ENCODE data around the gene PM20D1. TPM values are rescaled to one million over a fixed set of nuclear protein-coding genes. Genes with fewer than 3 reads are reported as not detected.

PM20D1 gene
- total RNA-seq, 6 experiments from 2014 or later, result not detected

DNA sequence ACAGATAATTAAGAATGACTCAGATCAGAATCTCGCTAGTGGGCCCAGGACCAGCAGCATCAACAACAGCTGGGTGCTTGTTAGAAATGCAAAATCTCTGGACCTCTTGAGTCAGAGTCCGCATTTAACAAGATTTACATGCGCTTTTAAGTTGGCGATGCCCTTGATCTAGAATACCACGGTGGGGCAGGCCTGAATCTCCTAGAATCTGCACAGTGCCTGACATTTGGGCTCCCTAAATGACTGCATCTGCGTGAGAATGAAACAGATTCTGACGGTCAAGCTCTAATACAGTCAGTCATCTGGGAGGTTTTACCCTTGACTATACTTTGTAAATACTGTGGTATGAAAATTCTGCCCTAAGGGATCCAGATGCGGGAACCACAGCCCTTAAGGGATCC, 57.5 kb downstream of the PM20D1 start:
- DNase-seq, result no peak

GRCh38 chr1:205791568-205792180, 58.3 kb downstream of the PM20D1 start:
- H3K36me3 Mint-ChIP-seq (ENCODE audit: low read depth), result peaks cover 15% of the 10 kb centered on the region; the same call in 1 of the 2 replicates

More for the DNA sequence above, 57.5 kb downstream of the PM20D1 start:
- no peak overlapping the region for H3K4me3 Mint-ChIP-seq
- TF ChIP-seq, protein P1, sequence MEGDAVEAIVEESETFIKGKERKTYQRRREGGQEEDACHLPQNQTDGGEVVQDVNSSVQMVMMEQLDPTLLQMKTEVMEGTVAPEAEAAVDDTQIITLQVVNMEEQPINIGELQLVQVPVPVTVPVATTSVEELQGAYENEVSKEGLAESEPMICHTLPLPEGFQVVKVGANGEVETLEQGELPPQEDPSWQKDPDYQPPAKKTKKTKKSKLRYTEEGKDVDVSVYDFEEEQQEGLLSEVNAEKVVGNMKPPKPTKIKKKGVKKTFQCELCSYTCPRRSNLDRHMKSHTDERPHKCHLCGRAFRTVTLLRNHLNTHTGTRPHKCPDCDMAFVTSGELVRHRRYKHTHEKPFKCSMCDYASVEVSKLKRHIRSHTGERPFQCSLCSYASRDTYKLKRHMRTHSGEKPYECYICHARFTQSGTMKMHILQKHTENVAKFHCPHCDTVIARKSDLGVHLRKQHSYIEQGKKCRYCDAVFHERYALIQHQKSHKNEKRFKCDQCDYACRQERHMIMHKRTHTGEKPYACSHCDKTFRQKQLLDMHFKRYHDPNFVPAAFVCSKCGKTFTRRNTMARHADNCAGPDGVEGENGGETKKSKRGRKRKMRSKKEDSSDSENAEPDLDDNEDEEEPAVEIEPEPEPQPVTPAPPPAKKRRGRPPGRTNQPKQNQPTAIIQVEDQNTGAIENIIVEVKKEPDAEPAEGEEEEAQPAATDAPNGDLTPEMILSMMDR (IDR thresholded peaks at IDR 0.05), result no peak
- H3K9me3 Mint-ChIP-seq, result no peaks in the 10 kb centered on the region
- H3K4me1 Mint-ChIP-seq (ENCODE audit: low read depth), result peaks cover 13% of the 10 kb centered on the region
- peaks cover 6% of the 10 kb centered on the region for H3K27me3 Mint-ChIP-seq (ENCODE audit: insufficient read depth)
- no peak overlapping the region for H3K27ac Mint-ChIP-seq
- H3K36me3 Mint-ChIP-seq (ENCODE audit: low read depth), result peaks cover 19% of the 10 kb centered on the region

GRCh38 chr1:205787287-205787916, 62.5 kb downstream of the PM20D1 start:
- Mint-ChIP-seq H3K9me3 (no peaks in the 10 kb centered on the region), H3K36me3 (ENCODE audit: low read depth) (peaks cover 15% of the 10 kb centered on the region; the same call in 1 of the 2 replicates), H3K27me3 (ENCODE audit: insufficient read depth) (peaks cover 1% of the 10 kb centered on the region; the same call in 1 of the 2 replicates), H3K27ac (no peak overlapping the region), H3K4me1 (ENCODE audit: low read depth) (peaks cover 6% of the 10 kb centered on the region), H3K4me3 (no peak overlapping the region)
- TF ChIP-seq, protein P1 (IDR thresholded peaks at IDR 0.05), result no peak
- DNase-seq, result no peak

More at GRCh38 chr1:205791568-205792180, 58.3 kb downstream of the PM20D1 start:
- peak; percentile 44 for DNase-seq
- TF ChIP-seq, protein P1 (IDR thresholded peaks at IDR 0.05), result peak; percentile 82
- H3K9me3 Mint-ChIP-seq, result no peaks in the 10 kb centered on the region
- H3K27me3 Mint-ChIP-seq (ENCODE audit: insufficient read depth), result peaks cover 6% of the 10 kb centered on the region
- peaks cover 13% of the 10 kb centered on the region for H3K4me1 Mint-ChIP-seq (ENCODE audit: low read depth)
- no peak overlapping the region for H3K4me3 Mint-ChIP-seq
- H3K27ac Mint-ChIP-seq, result no peak overlapping the region; the same call in 1 of the 2 replicates

- no peaks in the 10 kb centered on the region for H3K9me3 Mint-ChIP-seq
- H3K36me3 Mint-ChIP-seq (ENCODE audit: low read depth), result peaks cover 15% of the 10 kb centered on the region; the same call in 1 of the 2 replicates
- H3K4me3 Mint-ChIP-seq, result no peak overlapping the region
- TF ChIP-seq, protein P1 (IDR thresholded peaks at IDR 0.05), result no peak
- H3K27ac Mint-ChIP-seq, result no peak overlapping the region
- no peaks in the 10 kb centered on the region for H3K4me1 Mint-ChIP-seq (ENCODE audit: low read depth)
- peaks cover 1% of the 10 kb centered on the region; the same call in 1 of the 2 replicates for H3K27me3 Mint-ChIP-seq (ENCODE audit: insufficient read depth)
- no peak for DNase-seq
Measured at GRCh38 chr1:205786601-205787000, 63.3 kb downstream of the PM20D1 start.

DNA sequence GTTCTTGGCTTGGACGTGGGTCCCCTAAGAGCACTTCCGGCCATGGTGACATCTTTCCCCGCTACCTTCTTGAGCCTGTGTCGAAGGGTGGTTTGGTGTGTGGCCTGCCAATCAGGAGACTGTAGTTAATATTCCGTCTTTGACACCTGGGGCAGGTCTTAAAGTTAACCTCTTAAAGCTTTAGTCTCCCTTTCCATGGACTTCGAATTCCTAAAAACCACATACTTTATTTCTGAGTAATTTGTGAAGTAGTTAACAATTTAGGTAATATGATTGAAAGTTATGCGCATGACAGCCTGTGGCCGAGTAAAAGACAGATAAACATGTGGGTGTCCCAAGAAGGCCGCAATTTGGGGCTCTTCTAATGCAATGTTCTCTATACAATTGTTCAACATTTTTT, 64.5 kb downstream of the PM20D1 start:
- no peak for DNase-seq
- TF ChIP-seq, protein P1 (IDR thresholded peaks at IDR 0.05), result no peak
- H3K9me3 Mint-ChIP-seq, result no peaks in the 10 kb centered on the region
- H3K27ac Mint-ChIP-seq, result no peak overlapping the region
- H3K4me3 Mint-ChIP-seq, result no peak overlapping the region
- no peaks in the 10 kb centered on the region for H3K4me1 Mint-ChIP-seq (ENCODE audit: low read depth)
- H3K27me3 Mint-ChIP-seq (ENCODE audit: insufficient read depth), result peaks cover 1% of the 10 kb centered on the region; the same call in 1 of the 2 replicates
- H3K36me3 Mint-ChIP-seq (ENCODE audit: low read depth), result peaks cover 9% of the 10 kb centered on the region; the same call in 1 of the 2 replicates

Measured in HFFc6 (cell line).